IMR-90 (cell line): ENCODE measurements around the gene MS4A5. TPM values are rescaled to one million over a fixed set of nuclear protein-coding genes. Genes with fewer than 3 reads are reported as not detected.

Source experiments
- ATAC-seq: fragments of 200-7000 bp; cut with Tn5 transposase; 2 replicates; pipeline ENCODE4 v1.9.1; 2020; ENCODE audit warnings: low read depth, mild to moderate bottlenecking, moderate library complexity
- BruUV-seq: library from RNA; stranded (reverse); fragments of 400-500 nt; replicated peaks from 2 replicates; lab custom pipeline; 2021; lab: Mats Ljungman, UMichigan
- CTCF ChIA-PET: fragments of 300-600 bp; formaldehyde crosslinking; extraction: SDS; loops from one replicate; lab custom pipeline; 2021; ENCODE audit warnings: antibody characterized with exemption; lab: Yijun Ruan, JAX
- POLR2A ChIA-PET: fragments of 300-600 bp; sonication (Branson Sonifier 250); formaldehyde crosslinking; loops from one replicate; lab custom pipeline; 2022; ENCODE audit warnings: antibody characterized with exemption; ENCODE audit not compliant: unreplicated experiment; lab: Charles Lee
- DNase-seq: peaks from one replicate; pipeline ENCODE4 v3.0.0; 2013
- H2AFZ ChIP-seq: replicated peaks from 2 replicates; pipeline ENCODE3; 2013; ENCODE audit warnings: low read length, mild to moderate bottlenecking; ENCODE audit not compliant: poor library complexity
- H2AK5ac ChIP-seq: 2 replicates; pipeline ENCODE4 v1.6.1; 2013; ENCODE audit warnings: low read depth, low read length, inconsistent platforms
- H2AK9ac ChIP-seq: replicated peaks from 2 replicates; pipeline ENCODE3; 2013; ENCODE audit warnings: mild to moderate bottlenecking, low read depth, low read length, moderate library complexity; ENCODE audit not compliant: poor library complexity
- H2BK120ac ChIP-seq: 2 replicates; pipeline ENCODE4 v1.6.1; 2013; ENCODE audit warnings: low read depth, low read length, inconsistent platforms
- H2BK15ac ChIP-seq: 3 replicates; pipeline ENCODE4 v1.6.1; 2013; ENCODE audit warnings: low read depth, low read length, inconsistent platforms
- H2BK20ac ChIP-seq: 2 replicates; pipeline ENCODE4 v1.6.1; 2013; ENCODE audit warnings: low read depth, mild to moderate bottlenecking, inconsistent platforms, low read length, moderate library complexity
- H2BK5ac ChIP-seq: 2 replicates; pipeline ENCODE4 v1.6.1; 2013; ENCODE audit warnings: mild to moderate bottlenecking, low read depth, low read length, inconsistent platforms; ENCODE audit not compliant: poor library complexity, severe bottlenecking
- H3K14ac ChIP-seq: replicated peaks from 2 replicates; pipeline ENCODE4 v1.6.1; 2013; ENCODE audit warnings: low read depth, low read length, inconsistent platforms
- H3K18ac ChIP-seq: 2 replicates; pipeline ENCODE4 v1.6.1; 2013; ENCODE audit warnings: low read depth, low read length, control low read depth
- H3K23ac ChIP-seq: 2 replicates; pipeline ENCODE4 v1.6.1; 2013; ENCODE audit warnings: low read depth, low read length, inconsistent platforms
- H3K27ac ChIP-seq: 2 replicates; pipeline ENCODE4 v1.5.1; 2013; ENCODE audit warnings: mild to moderate bottlenecking, control low read depth, low read length; ENCODE audit not compliant: insufficient read depth
- H3K27me3 ChIP-seq: 2 replicates; pipeline ENCODE4 v1.6.1; 2013; ENCODE audit warnings: low read length; ENCODE audit not compliant: control insufficient read depth, insufficient read depth
- H3K36me3 ChIP-seq: 2 replicates; pipeline ENCODE4 v1.6.1; 2013; ENCODE audit warnings: low read length, mixed read lengths; ENCODE audit not compliant: control insufficient read depth, insufficient read depth
- H3K4ac ChIP-seq: 2 replicates; pipeline ENCODE4 v1.6.1; 2013; ENCODE audit warnings: low read depth, low read length, inconsistent platforms
- H3K4me1 ChIP-seq: 2 replicates; pipeline ENCODE4 v1.6.1; 2013; ENCODE audit warnings: low read length, mixed read lengths; ENCODE audit not compliant: control insufficient read depth, insufficient read depth
- H3K4me2 ChIP-seq: 2 replicates; pipeline ENCODE4 v1.6.1; 2013; ENCODE audit warnings: low read depth, mild to moderate bottlenecking, control low read depth, low read length, moderate library complexity
- H3K4me3 ChIP-seq: 2 replicates; pipeline ENCODE4 v1.5.1; 2013; ENCODE audit warnings: low read depth, mild to moderate bottlenecking, control low read depth, low read length, moderate library complexity; ENCODE audit not compliant: insufficient read depth
- H3K56ac ChIP-seq: 2 replicates; pipeline ENCODE4 v1.6.1; 2013; ENCODE audit warnings: low read length, inconsistent platforms; ENCODE audit not compliant: insufficient read depth; ENCODE audit errors: extremely low read depth
- H3K79me1 ChIP-seq, 2 experiments: 2 replicates each; pipeline ENCODE4 v1.6.1; 2013; ENCODE audit warnings: low read length in 2 of 2, inconsistent platforms in 1 of 2, low read depth in 1 of 2
- H3K9ac ChIP-seq: 2 replicates; pipeline ENCODE4 v1.6.1; 2013; ENCODE audit warnings: low read depth, low read length, control low read depth
- H3K9me1 ChIP-seq: 2 replicates; pipeline ENCODE4 v1.6.1; 2013; ENCODE audit warnings: low read length, inconsistent platforms; ENCODE audit not compliant: insufficient read depth
- H3K9me3 ChIP-seq: 2 replicates; pipeline ENCODE4 v1.6.1; 2013; ENCODE audit warnings: low read length; ENCODE audit not compliant: control insufficient read depth, insufficient read depth
- H4K20me1 ChIP-seq: 2 replicates; pipeline ENCODE4 v1.6.1; 2013; ENCODE audit warnings: low read length, inconsistent platforms; ENCODE audit not compliant: insufficient read depth
- H4K5ac ChIP-seq: 2 replicates; pipeline ENCODE4 v1.6.1; 2013; ENCODE audit warnings: mild to moderate bottlenecking, low read depth, low read length, control low read depth
- H4K8ac ChIP-seq, 2 experiments: 2 replicates each; pipeline ENCODE4 v1.6.1; 2013; ENCODE audit warnings: low read depth in 2 of 2, low read length in 2 of 2, control low read depth in 1 of 2, inconsistent platforms in 1 of 2
- H4K91ac ChIP-seq: 2 replicates; pipeline ENCODE4 v1.6.1; 2013; ENCODE audit warnings: low read depth, low read length, inconsistent platforms; ENCODE audit not compliant: insufficient read depth
- MAFK ChIP-seq: IDR thresholded peaks from 2 replicates; pipeline ENCODE4 v1.6.1; 2012; ENCODE audit warnings: low read depth, low read length, improper control_type of control experiment
- RAD21 ChIP-seq: IDR thresholded peaks from 2 replicates; pipeline ENCODE4 v1.6.1; 2012; ENCODE audit warnings: low read length, improper control_type of control experiment
- WGBS, 2 experiments: methylation state at CpG; one replicate each; pipeline versions ENCODE4 v1.1.5 to v1.1.7; 2013; ENCODE audit warnings: missing lambda C conversion rate in 2 of 2; ENCODE audit not compliant: insufficient read length in 1 of 2; ENCODE audit errors: extremely low coverage in 2 of 2; 5-methylcytosine and 5-hydroxymethylcytosine counted together
- dilution Hi-C: fragments of 300-500 bp; cut with HindIII; formaldehyde crosslinking; loops from one replicate; pipeline ENCODE4 v1.14.3; 2018; ENCODE audit warnings: low sequenced_read_pairs; ENCODE audit not compliant: unreplicated experiment
- in situ Hi-C: fragments of 300-500 bp; cut with MboI; formaldehyde crosslinking; loops from 3 replicates; pipeline ENCODE4 v1.14.3; 2019; ENCODE audit warnings: low sequenced_read_pairs, inconsistent platforms, mixed read lengths
- intact Hi-C: fragments of 100-400 bp; cut with micrococcal nuclease; formaldehyde crosslinking; loops from 2 replicates; pipeline ENCODE4 v1.10.0; 2022
- polyA plus RNA-seq, 3 experiments: library from polyadenylated mRNA; depleted of rRNA; stranded (reverse); fragments of >200 nt; gene quantifications; 2 replicates each; pipeline ENCODE4 v1.2.3, GENCODE V29; 2012; ENCODE audit warnings: low replicate concordance in 1 of 3
- total RNA-seq: library from RNA; depleted of rRNA; stranded (reverse); fragments of >200 nt; gene quantifications from 2 replicates; pipeline ENCODE4 v1.2.3, GENCODE V29; 2012

The MS4A5 gene
- total and polyA plus RNA-seq, 2 of the 4 experiments (the other 2 are of a cell fraction), result not detected

GRCh38 chr11:60422609-60423008, 6.8 kb upstream of the MS4A5 start:
- H4K91ac ChIP-seq, result no peak overlapping the region
- H3K36me3 ChIP-seq, result no peaks in the 10 kb centered on the region
- no peak overlapping the region for H3K23ac ChIP-seq
- no peaks in the 10 kb centered on the region for H3K9me1 ChIP-seq
- ChIA-PET CTCF (no interaction called here), POLR2A (no interaction called here)
- no peak overlapping the region for H3K9ac ChIP-seq
- no peak overlapping the region for H3K56ac ChIP-seq
- H2AK5ac ChIP-seq, result no peak overlapping the region
- H2AFZ ChIP-seq, result no peak overlapping the region
- DNase-seq, result no peak
- no peak for ATAC-seq
- no peaks in the 10 kb centered on the region for H4K20me1 ChIP-seq
- no peak overlapping the region for H2BK5ac ChIP-seq
- no peak overlapping the region for H3K4me3 ChIP-seq
- no CpG with 5 or more reads among the region's 1 CpG for WGBS, 2 experiments
- no peaks in the 10 kb centered on the region for H3K27me3 ChIP-seq
- no peak overlapping the region for H3K18ac ChIP-seq
- TF ChIP-seq RAD21 (no peak), MAFK (peak; percentile 35; the same call in 1 of the 2 replicates)
- H3K9me3 ChIP-seq, result 0 out of 2 replicates have a peak, but pooled peaks cover 2% of the 10 kb centered on the region
- H3K4me2 ChIP-seq, result no peak overlapping the region
- in situ Hi-C loops (no loop called here), dilution Hi-C loops (no loop called here), intact Hi-C loops (no loop called here)
- H3K79me1 ChIP-seq, result no peaks in the 10 kb centered on the region
- no peak overlapping the region for H3K4ac ChIP-seq
- no peak overlapping the region for H2BK20ac ChIP-seq
- no peak overlapping the region for H2AK9ac ChIP-seq
- no peak overlapping the region for H4K8ac ChIP-seq
- H2BK15ac ChIP-seq, result no peak overlapping the region
- H2BK120ac ChIP-seq, result no peak overlapping the region
- H4K5ac ChIP-seq, result no peak overlapping the region
- no peak overlapping the region for H3K14ac ChIP-seq
- BruUV-seq, result no TSS peak
- H3K4me1 ChIP-seq, result no peaks in the 10 kb centered on the region
- H3K27ac ChIP-seq, result no peak overlapping the region
